ENCODE results near the gene BCL2L2. TPM values are rescaled to one million over a fixed set of nuclear protein-coding genes. Genes with fewer than 3 reads are reported as not detected.
A peak's percentile ranks its signal among the peaks of the same experiment; 100 is the strongest.

Gene BCL2L2
- total and polyA plus RNA-seq, 9 of the 15 experiments (the other 6 are each of a cell fraction or from before 2014, with no cell fraction given): 2.6 to 32.5 (median 14.7) TPM

DNA sequence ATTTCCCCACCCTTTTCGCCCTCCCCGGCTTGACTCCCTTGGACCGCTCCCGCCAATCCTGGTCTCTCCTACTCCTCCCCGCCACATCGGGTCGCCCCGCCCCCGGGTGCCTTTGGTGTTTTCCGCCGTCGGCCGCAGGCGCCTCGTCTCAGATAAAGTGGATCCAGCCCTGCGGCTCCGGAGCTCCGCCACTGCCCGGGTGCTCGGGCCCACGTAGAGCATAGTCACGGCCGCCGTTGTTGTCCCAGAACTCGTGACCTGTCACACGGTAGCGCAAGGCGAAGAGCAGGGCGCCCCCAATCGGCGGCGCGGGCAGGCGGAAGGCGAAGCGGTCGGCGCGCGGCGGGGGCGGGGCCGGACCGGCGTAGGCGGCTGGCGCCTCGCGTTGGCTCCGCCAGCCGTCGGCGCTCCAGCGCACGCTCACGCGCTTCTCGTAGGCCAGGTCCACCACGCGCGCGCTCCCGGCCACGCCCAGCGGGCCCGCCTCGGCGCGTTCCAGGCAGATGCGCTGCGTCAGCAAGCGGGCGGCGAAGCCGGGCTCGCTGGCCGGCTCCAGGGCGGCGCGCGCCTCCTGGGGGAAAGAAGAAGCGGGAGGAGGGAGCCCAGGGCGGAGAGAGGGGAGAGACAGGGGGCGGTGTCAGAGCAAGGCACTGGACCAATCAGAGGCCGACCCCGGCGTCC, 5.2 kb upstream of the BCL2L2 start (continued):
- TF ChIP-seq, protein P1, sequence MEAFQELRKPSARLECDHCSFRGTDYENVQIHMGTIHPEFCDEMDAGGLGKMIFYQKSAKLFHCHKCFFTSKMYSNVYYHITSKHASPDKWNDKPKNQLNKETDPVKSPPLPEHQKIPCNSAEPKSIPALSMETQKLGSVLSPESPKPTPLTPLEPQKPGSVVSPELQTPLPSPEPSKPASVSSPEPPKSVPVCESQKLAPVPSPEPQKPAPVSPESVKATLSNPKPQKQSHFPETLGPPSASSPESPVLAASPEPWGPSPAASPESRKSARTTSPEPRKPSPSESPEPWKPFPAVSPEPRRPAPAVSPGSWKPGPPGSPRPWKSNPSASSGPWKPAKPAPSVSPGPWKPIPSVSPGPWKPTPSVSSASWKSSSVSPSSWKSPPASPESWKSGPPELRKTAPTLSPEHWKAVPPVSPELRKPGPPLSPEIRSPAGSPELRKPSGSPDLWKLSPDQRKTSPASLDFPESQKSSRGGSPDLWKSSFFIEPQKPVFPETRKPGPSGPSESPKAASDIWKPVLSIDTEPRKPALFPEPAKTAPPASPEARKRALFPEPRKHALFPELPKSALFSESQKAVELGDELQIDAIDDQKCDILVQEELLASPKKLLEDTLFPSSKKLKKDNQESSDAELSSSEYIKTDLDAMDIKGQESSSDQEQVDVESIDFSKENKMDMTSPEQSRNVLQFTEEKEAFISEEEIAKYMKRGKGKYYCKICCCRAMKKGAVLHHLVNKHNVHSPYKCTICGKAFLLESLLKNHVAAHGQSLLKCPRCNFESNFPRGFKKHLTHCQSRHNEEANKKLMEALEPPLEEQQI (IDR thresholded peaks at IDR 0.05): no peak
- TF ChIP-seq, protein P2, sequence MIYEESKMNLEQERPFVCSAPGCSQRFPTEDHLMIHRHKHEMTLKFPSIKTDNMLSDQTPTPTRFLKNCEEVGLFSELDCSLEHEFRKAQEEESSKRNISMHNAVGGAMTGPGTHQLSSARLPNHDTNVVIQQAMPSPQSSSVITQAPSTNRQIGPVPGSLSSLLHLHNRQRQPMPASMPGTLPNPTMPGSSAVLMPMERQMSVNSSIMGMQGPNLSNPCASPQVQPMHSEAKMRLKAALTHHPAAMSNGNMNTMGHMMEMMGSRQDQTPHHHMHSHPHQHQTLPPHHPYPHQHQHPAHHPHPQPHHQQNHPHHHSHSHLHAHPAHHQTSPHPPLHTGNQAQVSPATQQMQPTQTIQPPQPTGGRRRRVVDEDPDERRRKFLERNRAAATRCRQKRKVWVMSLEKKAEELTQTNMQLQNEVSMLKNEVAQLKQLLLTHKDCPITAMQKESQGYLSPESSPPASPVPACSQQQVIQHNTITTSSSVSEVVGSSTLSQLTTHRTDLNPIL (CRISPR knock-in tag; IDR thresholded peaks at IDR 0.05): no peak
- TF ChIP-seq ZBTB1 (CRISPR knock-in tag; IDR thresholded peaks at IDR 0.05; ENCODE audit: borderline replicate concordance, low read depth) (no peak), SIN3B (IDR thresholded peaks at IDR 0.05; ENCODE audit: low read depth) (no peak), ZNF507 (tag; conservative IDR thresholded peaks at IDR 0.05) (no peak), POU5F1 (IDR thresholded peaks at IDR 0.05; ENCODE audit: borderline replicate concordance, low read depth, low read length, partially characterized antibody) (peak; percentile 55), ZNF224 (CRISPR knock-in tag; IDR thresholded peaks at IDR 0.05) (no peak), ZNF354B (CRISPR knock-in tag; IDR thresholded peaks at IDR 0.05) (no peak), U2AF1 (optimal IDR thresholded peaks at IDR 0.05; ENCODE audit: low read depth, low read length) (no peak), KDM5B (IDR thresholded peaks at IDR 0.05; ENCODE audit: insufficient replicate concordance, low read depth, low read length) (no peak), KDM1A (IDR thresholded peaks at IDR 0.05) (no peak), SMARCA4 (IDR thresholded peaks at IDR 0.05) (no peak)
- TF ChIP-seq, protein P3, sequence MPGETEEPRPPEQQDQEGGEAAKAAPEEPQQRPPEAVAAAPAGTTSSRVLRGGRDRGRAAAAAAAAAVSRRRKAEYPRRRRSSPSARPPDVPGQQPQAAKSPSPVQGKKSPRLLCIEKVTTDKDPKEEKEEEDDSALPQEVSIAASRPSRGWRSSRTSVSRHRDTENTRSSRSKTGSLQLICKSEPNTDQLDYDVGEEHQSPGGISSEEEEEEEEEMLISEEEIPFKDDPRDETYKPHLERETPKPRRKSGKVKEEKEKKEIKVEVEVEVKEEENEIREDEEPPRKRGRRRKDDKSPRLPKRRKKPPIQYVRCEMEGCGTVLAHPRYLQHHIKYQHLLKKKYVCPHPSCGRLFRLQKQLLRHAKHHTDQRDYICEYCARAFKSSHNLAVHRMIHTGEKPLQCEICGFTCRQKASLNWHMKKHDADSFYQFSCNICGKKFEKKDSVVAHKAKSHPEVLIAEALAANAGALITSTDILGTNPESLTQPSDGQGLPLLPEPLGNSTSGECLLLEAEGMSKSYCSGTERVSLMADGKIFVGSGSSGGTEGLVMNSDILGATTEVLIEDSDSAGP (CRISPR knock-in tag; IDR thresholded peaks at IDR 0.05): no peak
- TF ChIP-seq, protein P4, sequence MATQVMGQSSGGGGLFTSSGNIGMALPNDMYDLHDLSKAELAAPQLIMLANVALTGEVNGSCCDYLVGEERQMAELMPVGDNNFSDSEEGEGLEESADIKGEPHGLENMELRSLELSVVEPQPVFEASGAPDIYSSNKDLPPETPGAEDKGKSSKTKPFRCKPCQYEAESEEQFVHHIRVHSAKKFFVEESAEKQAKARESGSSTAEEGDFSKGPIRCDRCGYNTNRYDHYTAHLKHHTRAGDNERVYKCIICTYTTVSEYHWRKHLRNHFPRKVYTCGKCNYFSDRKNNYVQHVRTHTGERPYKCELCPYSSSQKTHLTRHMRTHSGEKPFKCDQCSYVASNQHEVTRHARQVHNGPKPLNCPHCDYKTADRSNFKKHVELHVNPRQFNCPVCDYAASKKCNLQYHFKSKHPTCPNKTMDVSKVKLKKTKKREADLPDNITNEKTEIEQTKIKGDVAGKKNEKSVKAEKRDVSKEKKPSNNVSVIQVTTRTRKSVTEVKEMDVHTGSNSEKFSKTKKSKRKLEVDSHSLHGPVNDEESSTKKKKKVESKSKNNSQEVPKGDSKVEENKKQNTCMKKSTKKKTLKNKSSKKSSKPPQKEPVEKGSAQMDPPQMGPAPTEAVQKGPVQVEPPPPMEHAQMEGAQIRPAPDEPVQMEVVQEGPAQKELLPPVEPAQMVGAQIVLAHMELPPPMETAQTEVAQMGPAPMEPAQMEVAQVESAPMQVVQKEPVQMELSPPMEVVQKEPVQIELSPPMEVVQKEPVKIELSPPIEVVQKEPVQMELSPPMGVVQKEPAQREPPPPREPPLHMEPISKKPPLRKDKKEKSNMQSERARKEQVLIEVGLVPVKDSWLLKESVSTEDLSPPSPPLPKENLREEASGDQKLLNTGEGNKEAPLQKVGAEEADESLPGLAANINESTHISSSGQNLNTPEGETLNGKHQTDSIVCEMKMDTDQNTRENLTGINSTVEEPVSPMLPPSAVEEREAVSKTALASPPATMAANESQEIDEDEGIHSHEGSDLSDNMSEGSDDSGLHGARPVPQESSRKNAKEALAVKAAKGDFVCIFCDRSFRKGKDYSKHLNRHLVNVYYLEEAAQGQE (IDR thresholded peaks at IDR 0.05; ENCODE audit: borderline replicate concordance): peak; percentile 67
- TF ChIP-seq, protein P4 (CRISPR knock-in tag; IDR thresholded peaks at IDR 0.05; ENCODE audit: low read depth): no peak

All from K562 (cell line).